Endothelial cell of umbilical vein (primary cell): ENCODE data around the gene RPUSD4.

Experiments used
- EZH2 ChIP-seq: IDR thresholded peaks from 2 replicates; pipeline ENCODE4 v1.6.1; 2012; ENCODE audit warnings: borderline replicate concordance, low read depth, mild to moderate bottlenecking, moderate library complexity, low read length, inconsistent platforms; ENCODE audit not compliant: severe bottlenecking
- JUN ChIP-seq: IDR thresholded peaks from 2 replicates; pipeline ENCODE4 v1.6.1; 2011; ENCODE audit warnings: borderline replicate concordance, low read depth; ENCODE audit not compliant: insufficient read length, insufficient read depth
- MYC ChIP-seq: IDR thresholded peaks from one replicate; pipeline ENCODE4 v1.6.1; 2011; ENCODE audit warnings: mild to moderate bottlenecking, low read depth, low read length
- POLR2A ChIP-seq: IDR thresholded peaks from 2 replicates; pipeline ENCODE4 v1.6.1; 2012; ENCODE audit warnings: low read depth, mild to moderate bottlenecking, control low read depth, low read length
- TF ChIP-seq, protein P1 (sequence below), 2 donors: IDR thresholded peaks; 1 replicate in 1 of 2; 2 replicates in 1 of 2; pipeline ENCODE4 v1.5.1; 2011; ENCODE audit warnings: low read length in 2 of 2, mild to moderate bottlenecking in 2 of 2, moderate library complexity in 2 of 2, control low read depth in 1 of 2, inconsistent platforms in 1 of 2, low read depth in 1 of 2; ENCODE audit not compliant: insufficient read depth in 1 of 2; ENCODE audit errors: extremely low read depth in 1 of 2

- TF ChIP-seq, protein P1, sequence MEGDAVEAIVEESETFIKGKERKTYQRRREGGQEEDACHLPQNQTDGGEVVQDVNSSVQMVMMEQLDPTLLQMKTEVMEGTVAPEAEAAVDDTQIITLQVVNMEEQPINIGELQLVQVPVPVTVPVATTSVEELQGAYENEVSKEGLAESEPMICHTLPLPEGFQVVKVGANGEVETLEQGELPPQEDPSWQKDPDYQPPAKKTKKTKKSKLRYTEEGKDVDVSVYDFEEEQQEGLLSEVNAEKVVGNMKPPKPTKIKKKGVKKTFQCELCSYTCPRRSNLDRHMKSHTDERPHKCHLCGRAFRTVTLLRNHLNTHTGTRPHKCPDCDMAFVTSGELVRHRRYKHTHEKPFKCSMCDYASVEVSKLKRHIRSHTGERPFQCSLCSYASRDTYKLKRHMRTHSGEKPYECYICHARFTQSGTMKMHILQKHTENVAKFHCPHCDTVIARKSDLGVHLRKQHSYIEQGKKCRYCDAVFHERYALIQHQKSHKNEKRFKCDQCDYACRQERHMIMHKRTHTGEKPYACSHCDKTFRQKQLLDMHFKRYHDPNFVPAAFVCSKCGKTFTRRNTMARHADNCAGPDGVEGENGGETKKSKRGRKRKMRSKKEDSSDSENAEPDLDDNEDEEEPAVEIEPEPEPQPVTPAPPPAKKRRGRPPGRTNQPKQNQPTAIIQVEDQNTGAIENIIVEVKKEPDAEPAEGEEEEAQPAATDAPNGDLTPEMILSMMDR (IDR thresholded peaks at IDR 0.05; ENCODE audit: extremely low read depth in 1 of 2, insufficient read depth in 1 of 2, low read depth in 1 of 2, low read length in 2 of 2) = no peak
- TF ChIP-seq MYC (no peak), JUN (no peak), POLR2A (no peak), EZH2 (no peak)
These were observed 6.1 kb downstream of the RPUSD4 start for GRCh38 chr11:126205359-126205758.
